ENCODE data around the gene MCM7. TPM values are rescaled to one million over a fixed set of nuclear protein-coding genes. Genes with fewer than 3 reads are reported as not detected.

MCM7 gene
- total and polyA plus RNA-seq, 10 of the 15 experiments (the other 5 are each of a cell fraction or from before 2014, with no cell fraction given), result 183 to 383 (median 244) TPM

DNA sequence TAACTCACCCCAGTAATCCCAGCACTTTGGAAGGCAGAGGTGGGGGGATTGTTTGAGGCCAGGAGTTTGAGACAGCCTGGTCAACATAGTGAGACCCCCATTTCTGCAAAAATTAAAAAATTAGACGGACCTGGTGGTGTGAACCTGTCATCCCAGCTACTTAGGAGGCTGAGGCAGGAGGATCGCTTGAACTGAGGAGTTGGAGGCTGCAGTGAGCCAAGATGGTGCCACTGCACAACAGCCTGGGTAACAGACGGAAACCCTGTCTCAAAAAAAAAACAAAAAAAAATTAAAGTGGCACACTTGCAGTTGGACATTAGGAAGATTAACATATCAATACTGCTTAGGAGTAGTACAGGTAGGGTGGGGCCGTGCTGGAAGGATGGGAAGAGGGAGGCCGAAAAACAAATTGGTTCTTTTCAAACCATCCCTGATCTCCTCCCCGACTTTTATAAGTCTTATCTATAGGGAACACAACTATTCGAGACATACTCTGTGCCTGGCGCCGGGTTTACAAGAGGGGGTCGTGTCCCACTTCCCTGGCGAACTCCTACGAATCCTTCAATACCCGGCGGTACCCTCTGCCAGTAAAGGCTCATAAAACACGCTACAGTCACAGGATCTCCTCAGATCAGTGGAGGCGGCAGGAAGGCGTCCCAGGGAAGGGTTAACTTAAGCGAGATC, 17.3 kb upstream of the MCM7 start:
- Histone ChIP-seq H3K36me3 (ENCODE audit: control insufficient read depth in 2 of 2, insufficient read depth in 2 of 2, low read length in 1 of 2) (no peaks in the 10 kb centered on the region; a peak in 1 of 4 replicates), H4K20me1 (ENCODE audit: control insufficient read depth, insufficient read depth) (no peaks in the 10 kb centered on the region), H3K4me3 (peak overlapping the region; percentile 82), H2AFZ (ENCODE audit: control insufficient read depth, low read depth, low read length) (peak overlapping the region; percentile 93), H3K9me3 (replicated peaks; ENCODE audit: control insufficient read depth, insufficient read depth, low read length) (no peaks in the 10 kb centered on the region), H3K27me3 (replicated peaks in 1 of 2; ENCODE audit: control insufficient read depth in 2 of 2, insufficient read depth in 2 of 2, low read length in 1 of 2) (no peaks in the 10 kb centered on the region), H3K4me1 (ENCODE audit: control insufficient read depth, insufficient read depth, low read length) (peaks cover 3% of the 10 kb centered on the region), H3K4me2 (ENCODE audit: control insufficient read depth, insufficient read depth) (peak overlapping the region; percentile 77), H3K9ac (ENCODE audit: control insufficient read depth, insufficient read depth, low read length) (peak overlapping the region; percentile 85), H3K27ac (ENCODE audit: control insufficient read depth, insufficient read depth) (peak overlapping the region; percentile 91), H3K79me2 (ENCODE audit: control insufficient read depth, insufficient read depth, low read length) (peaks cover 7% of the 10 kb centered on the region)
- ChIA-PET CTCF (no interaction called here), SMC1A (ENCODE audit: uncharacterized antibody, unreplicated experiment) (no interaction called here), RAD21 (ENCODE audit: unreplicated experiment) (no interaction called here), POLR2A (interaction anchor here (1.4 kb wide), 1 partner anchor 18 kb away, joined by 6 read pairs; no protein-coding TSS in a partner anchor)
- no peak for DNase-seq (ENCODE audit: low read depth, low spot score)
- no peak for FAIRE-seq
- no peak for TF ChIP-seq KDM1A (IDR thresholded peaks at IDR 0.05; ENCODE audit: borderline replicate concordance)
- TF ChIP-seq, protein P1, sequence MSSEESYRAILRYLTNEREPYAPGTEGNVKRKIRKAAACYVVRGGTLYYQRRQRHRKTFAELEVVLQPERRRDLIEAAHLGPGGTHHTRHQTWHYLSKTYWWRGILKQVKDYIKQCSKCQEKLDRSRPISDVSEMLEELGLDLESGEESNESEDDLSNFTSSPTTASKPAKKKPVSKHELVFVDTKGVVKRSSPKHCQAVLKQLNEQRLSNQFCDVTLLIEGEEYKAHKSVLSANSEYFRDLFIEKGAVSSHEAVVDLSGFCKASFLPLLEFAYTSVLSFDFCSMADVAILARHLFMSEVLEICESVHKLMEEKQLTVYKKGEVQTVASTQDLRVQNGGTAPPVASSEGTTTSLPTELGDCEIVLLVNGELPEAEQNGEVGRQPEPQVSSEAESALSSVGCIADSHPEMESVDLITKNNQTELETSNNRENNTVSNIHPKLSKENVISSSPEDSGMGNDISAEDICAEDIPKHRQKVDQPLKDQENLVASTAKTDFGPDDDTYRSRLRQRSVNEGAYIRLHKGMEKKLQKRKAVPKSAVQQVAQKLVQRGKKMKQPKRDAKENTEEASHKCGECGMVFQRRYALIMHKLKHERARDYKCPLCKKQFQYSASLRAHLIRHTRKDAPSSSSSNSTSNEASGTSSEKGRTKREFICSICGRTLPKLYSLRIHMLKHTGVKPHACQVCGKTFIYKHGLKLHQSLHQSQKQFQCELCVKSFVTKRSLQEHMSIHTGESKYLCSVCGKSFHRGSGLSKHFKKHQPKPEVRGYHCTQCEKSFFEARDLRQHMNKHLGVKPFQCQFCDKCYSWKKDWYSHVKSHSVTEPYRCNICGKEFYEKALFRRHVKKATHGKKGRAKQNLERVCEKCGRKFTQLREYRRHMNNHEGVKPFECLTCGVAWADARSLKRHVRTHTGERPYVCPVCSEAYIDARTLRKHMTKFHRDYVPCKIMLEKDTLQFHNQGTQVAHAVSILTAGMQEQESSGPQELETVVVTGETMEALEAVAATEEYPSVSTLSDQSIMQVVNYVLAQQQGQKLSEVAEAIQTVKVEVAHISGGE (CRISPR knock-in tag; IDR thresholded peaks at IDR 0.05), result no peak
- no peak for TF ChIP-seq BACH1 (IDR thresholded peaks at IDR 0.05; ENCODE audit: borderline replicate concordance)
- TF ChIP-seq CHD1 (IDR thresholded peaks at IDR 0.05; ENCODE audit: low read depth, low read length), result no peak
- TF ChIP-seq ETV6 (conservative IDR thresholded peaks at IDR 0.05 in 1 of 2, IDR thresholded peaks at IDR 0.05 in 1 of 2; ENCODE audit: borderline replicate concordance in 1 of 2, low read depth in 1 of 2), result 0 out of 4 replicates have a peak, but pooled peaks of 1 of the 2 experiments have one; percentile 24
- no peak for TF ChIP-seq HDAC2 (IDR thresholded peaks at IDR 0.05)
- WGBS (ENCODE audit: insufficient coverage, insufficient replicate concordance, low lambda C conversion rate, missing lambda C conversion rate), result 18% methylated on average over 18 of the region's 18 CpGs
- in situ Hi-C loops (cut with MboI) (no loop called here), intact Hi-C loops (cut with micrococcal nuclease; ENCODE audit: unreplicated experiment) (no loop called here)
- ATAC-seq, result no peak
- BruUV-seq (replicated peaks), result TSS peak; percentile 81
